Endothelial cell of umbilical vein (primary cell): ENCODE data around the gene IRS4. TPM values are rescaled to one million over a fixed set of nuclear protein-coding genes. Genes with fewer than 3 reads are reported as not detected.

ENCODE experiments used
- BruUV-seq: library from RNA; stranded (reverse); fragments of 400-500 nt; replicated peaks from 2 replicates; lab custom pipeline; 2021; lab: Mats Ljungman, UMichigan
- CTCF ChIA-PET: fragments of 300-600, 350-600 bp; sonication (Branson Sonifier 250); formaldehyde crosslinking; loops from one replicate; lab custom pipeline; 2021; ENCODE audit warnings: antibody characterized with exemption, inconsistent platforms; lab: Charles Lee
- POLR2A ChIA-PET: fragments of 300-600, 350-600 bp; sonication (Branson Sonifier 250); formaldehyde crosslinking; loops from one replicate; lab custom pipeline; 2021; ENCODE audit warnings: antibody characterized with exemption, inconsistent platforms; lab: Charles Lee
- DNase-seq: peaks from one replicate; pipeline ENCODE4 v3.0.0-alpha.2; 2011; ENCODE audit warnings: low read depth, low spot score
- FAIRE-seq: peaks from 2 replicates; lab custom pipeline; 2011; peaks lifted over from hg19 to GRCh38; lab: Jason Lieb, UNC
- H2AFZ ChIP-seq: 2 replicates; pipeline ENCODE4 v1.6.0; 2012; ENCODE audit warnings: low read depth, low read length, control low read depth, inconsistent platforms
- H3K27ac ChIP-seq: 2 replicates; pipeline ENCODE4 v1.5.1; 2011; ENCODE audit warnings: low read depth, mild to moderate bottlenecking, control low read depth, low read length, moderate library complexity; ENCODE audit not compliant: insufficient read depth
- H3K27me3 ChIP-seq, 2 experiments: 2 replicates each; pipeline versions ENCODE4 v1.6.0 to v1.6.1; 2011; ENCODE audit warnings: low read length in 2 of 2, mixed read lengths in 1 of 2; ENCODE audit not compliant: control insufficient read depth in 2 of 2, insufficient read depth in 2 of 2
- H3K36me3 ChIP-seq, 2 experiments: 2 replicates in 1 of 2; 3 replicates in 1 of 2; pipeline ENCODE4 v1.5.1; 2011; ENCODE audit warnings: low read length in 2 of 2, mild to moderate bottlenecking in 1 of 2, moderate library complexity in 1 of 2; ENCODE audit not compliant: control insufficient read depth in 2 of 2, insufficient read depth in 2 of 2; ENCODE audit errors: extremely low read depth in 1 of 2
- H3K4me1 ChIP-seq: 3 replicates; pipeline ENCODE4 v1.5.1; 2011; ENCODE audit warnings: mild to moderate bottlenecking, low read length; ENCODE audit not compliant: control insufficient read depth, insufficient read depth; ENCODE audit errors: extremely low read depth
- H3K4me2 ChIP-seq: 2 replicates; pipeline ENCODE4 v1.6.1; 2011; ENCODE audit warnings: low read length, control low read depth, mixed read lengths; ENCODE audit not compliant: insufficient read depth
- H3K4me3 ChIP-seq, 3 experiments: fragments of 200-600 bp in 1 of 3; sonication (generic), shearing (Covaris generic) in 1 of 3; replicated peaks in 1 of 3; 2 replicates each; pipeline ENCODE4 v1.5.1; 2011 to 2016; ENCODE audit warnings: control low read depth in 3 of 3, low read length in 3 of 3, mild to moderate bottlenecking in 2 of 3, inconsistent platforms in 1 of 3, low read depth in 1 of 3, moderate library complexity in 1 of 3; ENCODE audit not compliant: insufficient read depth in 1 of 3
- H3K79me2 ChIP-seq: 2 replicates; pipeline ENCODE4 v1.6.0; 2012; ENCODE audit warnings: low read length, inconsistent platforms; ENCODE audit not compliant: control insufficient read depth, insufficient read depth
- H3K9ac ChIP-seq: replicated peaks from 2 replicates; pipeline ENCODE3; 2011; ENCODE audit warnings: low read length, control low read depth; ENCODE audit not compliant: insufficient read depth; ENCODE audit errors: extremely low read depth
- H3K9me1 ChIP-seq: replicated peaks from 3 replicates; pipeline ENCODE4 v1.6.0; 2011; ENCODE audit warnings: mild to moderate bottlenecking, low read length; ENCODE audit not compliant: control insufficient read depth, insufficient read depth; ENCODE audit errors: extremely low read depth
- H3K9me3 ChIP-seq: replicated peaks from 2 replicates; pipeline ENCODE4 v1.5.1; 2012; ENCODE audit warnings: low read length, inconsistent platforms; ENCODE audit not compliant: control insufficient read depth, insufficient read depth
- H4K20me1 ChIP-seq: replicated peaks from 2 replicates; pipeline ENCODE3; 2011; ENCODE audit warnings: mild to moderate bottlenecking, low read length; ENCODE audit not compliant: control insufficient read depth, insufficient read depth; ENCODE audit errors: extremely low read depth
- CTCF ChIP-seq, 2 donors: IDR thresholded peaks; 1 replicate in 1 of 2; 2 replicates in 1 of 2; pipeline ENCODE4 v1.5.1; 2011; ENCODE audit warnings: low read length in 2 of 2, mild to moderate bottlenecking in 2 of 2, moderate library complexity in 2 of 2, control low read depth in 1 of 2, inconsistent platforms in 1 of 2, low read depth in 1 of 2; ENCODE audit not compliant: insufficient read depth in 1 of 2; ENCODE audit errors: extremely low read depth in 1 of 2
- FOS ChIP-seq: IDR thresholded peaks from 2 replicates; pipeline ENCODE4 v1.6.1; 2011; ENCODE audit warnings: mild to moderate bottlenecking, low read length, moderate library complexity, borderline replicate concordance; ENCODE audit not compliant: insufficient read depth
- JUN ChIP-seq: IDR thresholded peaks from 2 replicates; pipeline ENCODE4 v1.6.1; 2011; ENCODE audit warnings: borderline replicate concordance, low read depth; ENCODE audit not compliant: insufficient read length, insufficient read depth
- MAX ChIP-seq: IDR thresholded peaks from 2 replicates; pipeline ENCODE4 v1.6.1; 2011; ENCODE audit not compliant: insufficient read depth, insufficient read length
- MYC ChIP-seq: IDR thresholded peaks from one replicate; pipeline ENCODE4 v1.6.1; 2011; ENCODE audit warnings: mild to moderate bottlenecking, low read depth, low read length
- POLR2A ChIP-seq: IDR thresholded peaks from 2 replicates; pipeline ENCODE4 v1.6.1; 2012; ENCODE audit warnings: low read depth, mild to moderate bottlenecking, control low read depth, low read length
- dilution Hi-C: fragments of 300-500 bp; cut with MboI; formaldehyde crosslinking; loops from one replicate; pipeline ENCODE4 v1.15.0; 2019; ENCODE audit warnings: low sequenced_read_pairs; ENCODE audit not compliant: extremely low pct_ligation_motif_present
- intact Hi-C: fragments of 100-400 bp; cut with micrococcal nuclease; formaldehyde crosslinking; loops from one replicate; pipeline ENCODE4 v1.10.0; 2022
- polyA plus RNA-seq, 4 experiments: library from polyadenylated mRNA; depleted of rRNA in 3 of 4; stranded (reverse) in 3 of 4; unstranded in 1 of 4; fragments of >200 nt; gene quantifications; 2 replicates each; pipeline versions ENCODE4 v1.2.1 to v1.2.3, GENCODE V29; 2011 to 2012; ENCODE audit warnings: missing spikeins in 1 of 4
- total RNA-seq: library from RNA; stranded (reverse); gene quantifications from 2 replicates; pipeline ENCODE4 v1.2.3, GENCODE V29; 2021

Gene IRS4
- total and polyA plus RNA-seq, 2 donors (not counting 3 experiments of a cell fraction or from before 2014, with no cell fraction given), result 0.03 TPM; not detected in 1

- H3K9ac ChIP-seq, result no peak overlapping the region
- no peak overlapping the region for H3K4me2 ChIP-seq
- H3K36me3 ChIP-seq, result no peaks in the 10 kb centered on the region
- H3K79me2 ChIP-seq, result no peaks in the 10 kb centered on the region
- dilution Hi-C loops, result no loop called here
- TF ChIP-seq CTCF (IDR thresholded peaks at IDR 0.05; ENCODE audit: extremely low read depth in 1 of 2, insufficient read depth in 1 of 2, low read depth in 1 of 2, low read length in 2 of 2) (no peak), MAX (no peak), JUN (no peak), FOS (no peak), POLR2A (no peak), MYC (no peak)
- H3K4me3 ChIP-seq, result no peak overlapping the region
- peaks cover 4% of the 10 kb centered on the region for H3K4me1 ChIP-seq
- DNase-seq, result no peak
- H3K9me1 ChIP-seq, result no peaks in the 10 kb centered on the region
- H4K20me1 ChIP-seq, result no peaks in the 10 kb centered on the region
- BruUV-seq, result no TSS peak
- H2AFZ ChIP-seq, result no peak overlapping the region
- ChIA-PET POLR2A (no interaction called here), CTCF (no interaction called here)
- no peak overlapping the region for H3K27ac ChIP-seq
- no peaks in the 10 kb centered on the region for H3K9me3 ChIP-seq
- FAIRE-seq, result no peak
- intact Hi-C loops, result loop anchor here (5.0 kb wide), 1 partner anchor 965 kb away; no protein-coding TSS in a partner anchor
- peaks cover 39 to 48% of the 10 kb centered on the region in 2 experiments for H3K27me3 ChIP-seq
These were observed 1.4 kb upstream of the IRS4 start for GRCh38 chrX:108737754-108738153.
